Measurements from ENCODE around the gene BOD1L2.
A peak's percentile ranks its signal among the peaks of the same experiment; 100 is the strongest.

The BOD1L2 gene

DNA sequence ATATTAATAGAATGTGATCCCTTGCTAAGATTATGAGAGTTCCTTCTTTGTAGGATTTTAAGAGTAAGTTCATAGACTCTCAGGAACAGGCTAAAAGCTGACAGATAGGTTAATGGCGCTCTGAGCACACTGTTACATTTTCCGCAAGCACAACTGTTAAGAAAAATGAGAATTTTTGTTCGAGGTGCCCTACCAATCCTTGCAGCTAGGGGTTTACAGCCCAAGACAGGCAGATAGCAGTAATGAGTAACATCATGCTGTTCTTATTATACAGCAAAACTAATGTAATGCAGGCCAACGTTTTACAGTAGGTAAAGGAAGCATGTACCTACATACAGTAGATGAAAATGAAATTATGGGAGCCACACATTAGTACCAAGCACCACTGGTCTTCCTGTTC, 11.2 kb upstream of the BOD1L2 start:
- in situ Hi-C loops (cut with HindIII; ENCODE audit: low sequenced_read_pairs), result no loop called here
- TF ChIP-seq CTCF (IDR thresholded peaks at IDR 0.05; ENCODE audit: low read depth, low read length), result peak; percentile 1
- no peak for DNase-seq (ENCODE audit: low read depth, low spot score)

DNA sequence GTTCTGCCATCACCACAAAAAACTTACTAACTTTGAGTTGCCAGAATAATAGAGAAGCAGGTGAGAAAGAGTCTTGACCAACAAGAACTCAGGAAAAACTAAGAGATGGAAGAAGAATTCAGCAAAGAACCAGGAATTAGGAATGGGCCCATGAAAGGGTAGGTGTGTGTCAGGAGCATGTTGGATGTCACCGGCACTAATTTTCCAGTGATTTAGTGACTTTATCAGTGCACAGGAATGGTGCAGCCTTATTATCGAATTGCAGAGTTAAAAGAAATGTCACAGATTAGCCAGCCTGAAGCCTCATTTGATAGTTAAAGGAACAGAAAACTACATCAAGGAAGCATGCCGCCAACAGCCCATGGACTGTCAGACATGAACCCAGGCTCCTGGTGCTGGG, 9.0 kb upstream of the BOD1L2 start:
- TF ChIP-seq CTCF (IDR thresholded peaks at IDR 0.05; ENCODE audit: low read depth, low read length), result no peak
- DNase-seq (ENCODE audit: low read depth, low spot score), result no peak
- in situ Hi-C loops (cut with HindIII; ENCODE audit: low sequenced_read_pairs), result no loop called here

More for the DNA sequence above, 11.2 kb upstream of the BOD1L2 start:
- H3K4me3 ChIP-seq (ENCODE audit: low read depth, low read length), result no peak overlapping the region

DNA sequence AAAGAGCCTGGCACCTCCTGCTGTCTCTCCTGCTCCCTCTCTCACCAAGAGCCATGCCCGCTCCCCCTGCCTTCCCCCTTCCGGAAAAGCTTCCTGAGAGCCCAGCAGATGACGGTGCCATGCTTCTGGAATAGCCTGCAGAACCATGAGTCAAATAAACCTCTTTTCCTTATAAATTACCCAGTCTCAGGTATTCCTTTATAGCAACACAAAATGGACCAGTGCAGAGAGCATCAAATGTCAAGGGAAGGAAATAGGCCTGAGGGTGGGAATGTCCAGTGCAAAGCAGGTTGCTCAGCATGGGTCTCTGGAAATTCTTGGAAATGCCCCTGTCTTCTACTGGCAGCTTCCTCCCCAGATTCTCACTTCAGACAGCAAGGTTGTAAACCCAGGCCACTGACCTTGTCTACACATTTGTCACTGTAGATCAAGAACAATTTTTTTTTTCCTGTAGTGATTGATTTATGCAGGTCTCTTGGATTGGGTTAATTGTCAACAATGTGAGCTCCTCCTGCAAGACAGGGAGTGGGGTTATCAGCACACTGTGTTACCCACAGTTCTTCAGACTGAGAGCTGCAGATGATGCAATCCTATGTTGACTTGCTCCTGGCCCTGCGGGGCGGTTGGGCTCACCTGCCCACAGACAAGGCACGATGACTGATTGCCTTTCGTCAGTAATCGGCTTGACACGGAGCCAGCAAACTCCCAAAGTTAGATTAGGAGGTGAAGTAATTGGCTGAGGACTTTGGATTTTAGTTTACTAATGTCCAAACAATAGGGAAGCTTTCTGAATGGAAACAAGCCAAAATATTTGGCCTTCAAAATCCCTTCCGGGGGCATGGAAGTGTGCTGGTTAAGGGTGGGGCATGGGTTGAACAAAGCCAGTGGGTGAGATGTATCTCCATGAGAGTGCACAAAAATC, 5.4 kb upstream of the BOD1L2 start:
- no peak overlapping the region for H3K4me3 ChIP-seq (ENCODE audit: low read depth, low read length)
- in situ Hi-C loops (cut with HindIII; ENCODE audit: low sequenced_read_pairs), result no loop called here
- no peak for DNase-seq (ENCODE audit: low read depth, low spot score)
- TF ChIP-seq CTCF (IDR thresholded peaks at IDR 0.05; ENCODE audit: low read depth, low read length), result no peak

More for the DNA sequence above, 9.0 kb upstream of the BOD1L2 start:
- no peak overlapping the region for H3K4me3 ChIP-seq (ENCODE audit: low read depth, low read length)

- no peak overlapping the region for H3K4me3 ChIP-seq (ENCODE audit: low read depth, low read length)
- in situ Hi-C loops (cut with HindIII; ENCODE audit: low sequenced_read_pairs), result no loop called here
- no peak for DNase-seq (ENCODE audit: low read depth, low spot score)
- no peak for TF ChIP-seq CTCF (IDR thresholded peaks at IDR 0.05; ENCODE audit: low read depth, low read length)
Observed at GRCh38 chr18:57142324-57142723, 4.6 kb upstream of the BOD1L2 start.

- TF ChIP-seq CTCF (IDR thresholded peaks at IDR 0.05; ENCODE audit: low read depth, low read length), result no peak
- H3K4me3 ChIP-seq (ENCODE audit: low read depth, low read length), result no peak overlapping the region
- DNase-seq (ENCODE audit: low read depth, low spot score), result no peak
- in situ Hi-C loops (cut with HindIII; ENCODE audit: low sequenced_read_pairs), result no loop called here
Observed at GRCh38 chr18:57143265-57143664, 3.6 kb upstream of the BOD1L2 start.

DNA sequence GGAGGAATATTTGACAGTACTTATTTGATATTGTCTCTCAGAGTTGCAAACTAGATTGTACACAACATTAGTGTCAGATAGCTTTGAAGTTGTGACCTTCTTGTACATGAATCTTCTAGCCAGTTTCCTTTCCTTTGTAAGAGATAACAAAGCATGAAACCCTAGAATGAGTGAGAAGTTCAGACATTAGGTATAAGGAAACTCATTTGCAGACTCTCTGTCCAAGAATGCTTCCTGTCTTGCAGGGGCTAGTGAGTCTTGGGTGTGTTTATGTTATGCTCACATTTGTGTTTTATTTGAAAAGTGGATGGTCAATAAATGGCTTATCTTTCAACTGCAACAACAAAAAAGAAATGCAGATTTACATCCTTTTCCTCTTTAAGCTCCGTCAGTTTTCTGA, 1.4 kb downstream of the BOD1L2 start:
- H3K4me3 ChIP-seq (ENCODE audit: low read depth, low read length), result no peak overlapping the region
- in situ Hi-C loops (cut with HindIII; ENCODE audit: low sequenced_read_pairs), result no loop called here
- no peak for DNase-seq (ENCODE audit: low read depth, low spot score)
- TF ChIP-seq CTCF (IDR thresholded peaks at IDR 0.05; ENCODE audit: low read depth, low read length), result no peak
